H9 (cell line): ENCODE measurements around the gene NAPA. TPM values are rescaled to one million over a fixed set of nuclear protein-coding genes. Genes with fewer than 3 reads are reported as not detected.

Experiments used
- DNase-seq: peaks from one replicate; pipeline ENCODE4 v3.0.0-alpha.2; 2017
- H2AFZ ChIP-seq: one replicate; pipeline ENCODE4 v1.6.1; 2013; ENCODE audit warnings: mild to moderate bottlenecking, low read length, control low read depth, moderate library complexity
- H2AK5ac ChIP-seq: 2 replicates; pipeline ENCODE4 v1.6.1; 2013; ENCODE audit warnings: low read length, control low read depth, mixed read lengths; ENCODE audit not compliant: insufficient read length
- H2BK120ac ChIP-seq: one replicate; pipeline ENCODE4 v1.6.1; 2013; ENCODE audit warnings: low read depth, mild to moderate bottlenecking, low read length, control low read depth, inconsistent platforms; ENCODE audit not compliant: poor library complexity, severe bottlenecking
- H2BK12ac ChIP-seq: 2 replicates; pipeline ENCODE4 v1.6.1; 2013; ENCODE audit warnings: low read length, control low read depth, mixed read lengths, low read depth; ENCODE audit not compliant: insufficient read length
- H2BK15ac ChIP-seq: 2 replicates; pipeline ENCODE4 v1.6.1; 2013; ENCODE audit warnings: low read depth, low read length, control low read depth
- H2BK20ac ChIP-seq: one replicate; pipeline ENCODE4 v1.6.1; 2013; ENCODE audit warnings: low read depth, mild to moderate bottlenecking, low read length, control low read depth, inconsistent platforms; ENCODE audit not compliant: poor library complexity, severe bottlenecking
- H2BK5ac ChIP-seq: 2 replicates; pipeline ENCODE4 v1.6.1; 2013; ENCODE audit warnings: low read length, control low read depth, mixed read lengths; ENCODE audit not compliant: insufficient read length
- H3K14ac ChIP-seq: 2 replicates; pipeline ENCODE4 v1.6.1; 2013; ENCODE audit warnings: low read length, control low read depth; ENCODE audit not compliant: insufficient read depth
- H3K18ac ChIP-seq: 2 replicates; pipeline ENCODE4 v1.6.1; 2013; ENCODE audit warnings: low read depth, mild to moderate bottlenecking, mixed read lengths, low read length, control low read depth; ENCODE audit not compliant: insufficient read length
- H3K23ac ChIP-seq: 2 replicates; pipeline ENCODE4 v1.6.1; 2013; ENCODE audit warnings: low read length, control low read depth, mixed read lengths, low read depth; ENCODE audit not compliant: insufficient read length
- H3K23me2 ChIP-seq: 2 replicates; pipeline ENCODE4 v1.6.1; 2013; ENCODE audit warnings: low read depth, mild to moderate bottlenecking, mixed read lengths, low read length, control low read depth; ENCODE audit not compliant: insufficient read length, poor library complexity, severe bottlenecking
- H3K27ac ChIP-seq: 2 replicates; pipeline ENCODE4 v1.5.1; 2013; ENCODE audit warnings: low read length, control low read depth, mixed read lengths, low read depth; ENCODE audit not compliant: insufficient read length
- H3K27me3 ChIP-seq: 2 replicates; pipeline ENCODE4 v1.6.1; 2013; ENCODE audit warnings: low read length, control low read depth, inconsistent platforms; ENCODE audit not compliant: insufficient read depth
- H3K4ac ChIP-seq: 2 replicates; pipeline ENCODE4 v1.6.1; 2013; ENCODE audit warnings: low read depth, mild to moderate bottlenecking, control low read depth, inconsistent platforms, low read length, moderate library complexity
- H3K4me1 ChIP-seq: 2 replicates; pipeline ENCODE4 v1.6.1; 2013; ENCODE audit warnings: low read length, control low read depth, inconsistent platforms; ENCODE audit not compliant: insufficient read depth
- H3K4me2 ChIP-seq: 2 replicates; pipeline ENCODE4 v1.6.1; 2013; ENCODE audit warnings: low read length, control low read depth, mixed read lengths; ENCODE audit not compliant: insufficient read length, insufficient read depth
- H3K56ac ChIP-seq: 2 replicates; pipeline ENCODE4 v1.6.1; 2013; ENCODE audit warnings: low read depth, mild to moderate bottlenecking, mixed read lengths, low read length, control low read depth; ENCODE audit not compliant: insufficient read length
- H3K79me1 ChIP-seq: 2 replicates; pipeline ENCODE4 v1.6.1; 2013; ENCODE audit warnings: low read depth, mild to moderate bottlenecking, moderate library complexity, low read length, control low read depth, inconsistent platforms; ENCODE audit not compliant: insufficient read depth, poor library complexity, severe bottlenecking
- H3K79me2 ChIP-seq: 2 replicates; pipeline ENCODE4 v1.6.1; 2013; ENCODE audit warnings: low read length, control low read depth, inconsistent platforms; ENCODE audit not compliant: insufficient read depth
- H3K9ac ChIP-seq: 2 replicates; pipeline ENCODE4 v1.6.1; 2013; ENCODE audit warnings: low read length, control low read depth, mixed read lengths; ENCODE audit not compliant: insufficient read length; ENCODE audit errors: extremely low read depth
- H3K9me3 ChIP-seq: one replicate; pipeline ENCODE4 v1.6.1; 2013; ENCODE audit warnings: low read depth, low read length, inconsistent platforms; ENCODE audit not compliant: control insufficient read depth
- H3T11ph ChIP-seq: one replicate; pipeline ENCODE4 v1.6.1; 2013; ENCODE audit warnings: mild to moderate bottlenecking, low read length, control low read depth, inconsistent platforms
- H4K20me1 ChIP-seq: one replicate; pipeline ENCODE4 v1.6.1; 2013; ENCODE audit not compliant: control insufficient read depth, insufficient read length, insufficient read depth
- H4K5ac ChIP-seq: 2 replicates; pipeline ENCODE4 v1.6.1; 2013; ENCODE audit warnings: low read depth, mild to moderate bottlenecking, mixed read lengths, low read length, control low read depth; ENCODE audit not compliant: insufficient read length
- H4K8ac ChIP-seq: replicated peaks from 2 replicates; pipeline ENCODE4 v1.6.1; 2013; ENCODE audit warnings: low read length, control low read depth, mixed read lengths, low read depth; ENCODE audit not compliant: insufficient read length
- H4K91ac ChIP-seq: 2 replicates; pipeline ENCODE4 v1.6.1; 2013; ENCODE audit warnings: low read depth, mild to moderate bottlenecking, moderate library complexity, mixed read lengths, low read length, control low read depth; ENCODE audit not compliant: insufficient read length
- H3K27ac Mint-ChIP-seq, 3 experiments: 2 replicates in 2 of 3; 3 replicates in 1 of 3; pipeline ENCODE4 v1.8.0; 2020 to 2021; ENCODE audit warnings: mixed read lengths in 3 of 3, mild to moderate bottlenecking in 1 of 3, moderate library complexity in 1 of 3
- H3K27me3 Mint-ChIP-seq: 2 replicates; pipeline ENCODE4 v1.8.0; 2021; ENCODE audit warnings: low read depth, mild to moderate bottlenecking, moderate library complexity, mixed read lengths
- H3K36me3 Mint-ChIP-seq, 3 experiments: 2 replicates in 2 of 3; 3 replicates in 1 of 3; pipeline ENCODE4 v1.8.0; 2020 to 2021; ENCODE audit warnings: low read depth in 3 of 3, mixed read lengths in 3 of 3; ENCODE audit not compliant: insufficient read depth in 1 of 3
- H3K4me1 Mint-ChIP-seq, 2 experiments: 2 replicates each; pipeline ENCODE4 v1.8.0; 2020; ENCODE audit warnings: mixed read lengths in 2 of 2
- H3K4me3 Mint-ChIP-seq, 2 experiments: 2 replicates in 1 of 2; 3 replicates in 1 of 2; pipeline ENCODE4 v1.8.0; 2020 to 2021; ENCODE audit warnings: mild to moderate bottlenecking in 2 of 2, mixed read lengths in 2 of 2, moderate library complexity in 1 of 2
- H3K9me3 Mint-ChIP-seq, 2 experiments: 2 replicates in 1 of 2; 3 replicates in 1 of 2; pipeline ENCODE4 v1.8.0; 2020; ENCODE audit warnings: mild to moderate bottlenecking in 2 of 2, mixed read lengths in 2 of 2, moderate library complexity in 1 of 2
- WGBS: extraction: QIAGEN DNeasy Blood & Tissue Kit; methylation state at CpG from one replicate; pipeline ENCODE4 v1.1.7; 2013; ENCODE audit warnings: missing lambda C conversion rate, low lambda C conversion rate, mixed read lengths; ENCODE audit not compliant: insufficient read length; ENCODE audit errors: extremely low coverage; 5-methylcytosine and 5-hydroxymethylcytosine counted together
- total RNA-seq: library from RNA; stranded (reverse); gene quantifications from 2 replicates; pipeline ENCODE4 v1.2.1, GENCODE V29; 2021
- TF ChIP-seq, protein P1 (sequence below): fragments of 200-600 bp; sonication (generic); conservative IDR thresholded peaks from 3 replicates; pipeline ENCODE4 v1.8.0; 2021; ENCODE audit warnings: antibody characterized with exemption, mild to moderate bottlenecking

NAPA gene
- total RNA-seq, 1 experiment from 2014 or later, result 62.8 TPM

DNA sequence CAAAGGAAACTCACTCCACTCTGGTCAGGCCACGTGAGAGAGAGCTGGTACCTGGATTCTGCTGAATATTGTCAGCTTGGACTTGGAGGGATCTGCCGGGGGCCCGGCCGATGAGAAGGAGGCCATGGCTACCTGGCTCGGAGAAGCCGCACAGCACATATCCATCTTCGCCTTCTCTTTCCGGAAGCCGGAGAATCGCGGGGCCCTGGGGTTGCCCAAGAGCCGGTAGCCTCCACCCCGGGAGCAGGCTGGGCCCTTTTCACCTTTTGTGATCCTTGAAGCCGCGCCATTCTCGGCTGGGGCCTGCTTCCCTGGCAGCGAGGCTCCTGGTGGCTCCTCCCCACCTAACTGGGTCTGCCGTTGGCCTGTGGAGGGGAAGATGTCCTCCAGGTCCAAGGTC, 29.2 kb upstream of the NAPA start:
- no peaks in the 10 kb centered on the region for H3K23me2 ChIP-seq
- no peaks in the 10 kb centered on the region; the same call in 1 of the 2 replicates for H3K27me3 Mint-ChIP-seq
- no peak overlapping the region for H3T11ph ChIP-seq
- H3K9me3 Mint-ChIP-seq, result no peaks in the 10 kb centered on the region
- H3K27ac Mint-ChIP-seq, result 0 out of 7 replicates have a peak overlapping the region, but pooled peaks of 1 of the 3 experiments have one; percentile 44
- H3K79me2 ChIP-seq, result no peaks in the 10 kb centered on the region
- no peaks in the 10 kb centered on the region; the same call in 1 of the 2 replicates for H3K27me3 ChIP-seq
- H3K4me3 Mint-ChIP-seq, result no peak overlapping the region
- H3K36me3 Mint-ChIP-seq, result no peaks in the 10 kb centered on the region
- H3K18ac ChIP-seq, result no peak overlapping the region
- WGBS, result no CpG with 5 or more reads among the region's 18 CpGs
- H3K14ac ChIP-seq, result no peak overlapping the region
- H4K20me1 ChIP-seq, result no peaks in the 10 kb centered on the region
- H3K4me1 Mint-ChIP-seq, result peaks cover 5 to 9% of the 10 kb centered on the region in 2 experiments
- H4K91ac ChIP-seq, result no peak overlapping the region
- H3K9ac ChIP-seq, result no peak overlapping the region
- no peak overlapping the region for H3K4ac ChIP-seq
- no peak overlapping the region for H3K23ac ChIP-seq
- H2BK12ac ChIP-seq, result no peak overlapping the region
- H2AFZ ChIP-seq, result no peak overlapping the region
- H3K4me2 ChIP-seq, result no peak overlapping the region
- H2BK120ac ChIP-seq, result no peak overlapping the region
- no peak for DNase-seq
- no peak overlapping the region for H2BK15ac ChIP-seq
- TF ChIP-seq, protein P1, sequence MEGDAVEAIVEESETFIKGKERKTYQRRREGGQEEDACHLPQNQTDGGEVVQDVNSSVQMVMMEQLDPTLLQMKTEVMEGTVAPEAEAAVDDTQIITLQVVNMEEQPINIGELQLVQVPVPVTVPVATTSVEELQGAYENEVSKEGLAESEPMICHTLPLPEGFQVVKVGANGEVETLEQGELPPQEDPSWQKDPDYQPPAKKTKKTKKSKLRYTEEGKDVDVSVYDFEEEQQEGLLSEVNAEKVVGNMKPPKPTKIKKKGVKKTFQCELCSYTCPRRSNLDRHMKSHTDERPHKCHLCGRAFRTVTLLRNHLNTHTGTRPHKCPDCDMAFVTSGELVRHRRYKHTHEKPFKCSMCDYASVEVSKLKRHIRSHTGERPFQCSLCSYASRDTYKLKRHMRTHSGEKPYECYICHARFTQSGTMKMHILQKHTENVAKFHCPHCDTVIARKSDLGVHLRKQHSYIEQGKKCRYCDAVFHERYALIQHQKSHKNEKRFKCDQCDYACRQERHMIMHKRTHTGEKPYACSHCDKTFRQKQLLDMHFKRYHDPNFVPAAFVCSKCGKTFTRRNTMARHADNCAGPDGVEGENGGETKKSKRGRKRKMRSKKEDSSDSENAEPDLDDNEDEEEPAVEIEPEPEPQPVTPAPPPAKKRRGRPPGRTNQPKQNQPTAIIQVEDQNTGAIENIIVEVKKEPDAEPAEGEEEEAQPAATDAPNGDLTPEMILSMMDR, result no peak
- no peaks in the 10 kb centered on the region for H3K4me1 ChIP-seq
- H4K5ac ChIP-seq, result no peak overlapping the region
- no peak overlapping the region for H4K8ac ChIP-seq
- no peak overlapping the region for H3K27ac ChIP-seq
- H2BK20ac ChIP-seq, result no peak overlapping the region
- H2AK5ac ChIP-seq, result no peak overlapping the region
- H3K79me1 ChIP-seq, result no peaks in the 10 kb centered on the region
- H3K56ac ChIP-seq, result no peak overlapping the region
- H2BK5ac ChIP-seq, result no peak overlapping the region
- H3K9me3 ChIP-seq, result no peaks in the 10 kb centered on the region
